SK-N-SH treated with all-trans-retinoic acid at 6 μM for 48 hours (cell line): Measurements from ENCODE around the gene ABHD4.

Source experiments
- ATAC-seq: fragments of 200-7000 bp; cut with Tn5 transposase; 3 replicates; pipeline ENCODE4 v1.9.1; 2020; ENCODE audit warnings: mild to moderate bottlenecking, moderate library complexity
- ARNTL ChIP-seq: fragments of 450-650 bp; formaldehyde crosslinking; IDR thresholded peaks from 2 replicates; pipeline ENCODE4 v1.5.0; 2020; ENCODE audit warnings: low read depth, mild to moderate bottlenecking, moderate library complexity, borderline replicate concordance
- BACH2 ChIP-seq: fragments of 250-450 bp; sonication (Bioruptor Pico); IDR thresholded peaks from 2 replicates; pipeline ENCODE4 v1.9.0; 2021; ENCODE audit warnings: mild to moderate bottlenecking, borderline replicate concordance
- CREB5 ChIP-seq: fragments of 250-450 bp; sonication (Bioruptor Pico); IDR thresholded peaks from 2 replicates; pipeline ENCODE4 v1.5.1; 2020; ENCODE audit warnings: low read depth, mild to moderate bottlenecking, moderate library complexity
- CSDC2 ChIP-seq: fragments of 250-450 bp; sonication (Bioruptor Pico); IDR thresholded peaks from 2 replicates; pipeline ENCODE4 v1.5.0; 2020; ENCODE audit warnings: mild to moderate bottlenecking, moderate library complexity
- CSRNP3 ChIP-seq: fragments of 250-450 bp; sonication (Bioruptor Pico); IDR thresholded peaks from 2 replicates; pipeline ENCODE4 v1.5.1; 2021; ENCODE audit warnings: mild to moderate bottlenecking, moderate library complexity
- ESRRG ChIP-seq: fragments of 250-450 bp; sonication (Bioruptor Pico); IDR thresholded peaks from 2 replicates; pipeline ENCODE4 v1.6.1; 2021; ENCODE audit warnings: mild to moderate bottlenecking
- GLIS3 ChIP-seq: fragments of 250-450 bp; sonication (Bioruptor Pico); IDR thresholded peaks from 2 replicates; pipeline ENCODE4 v1.5.0; 2020; ENCODE audit warnings: mild to moderate bottlenecking, moderate library complexity
- ISL1 ChIP-seq: fragments of 250-450 bp; sonication (Bioruptor Pico); IDR thresholded peaks from 2 replicates; pipeline ENCODE4 v2.1.2; 2022; ENCODE audit warnings: mild to moderate bottlenecking, moderate library complexity
- OSR1 ChIP-seq: fragments of 250-450 bp; sonication (Bioruptor Pico); IDR thresholded peaks from 2 replicates; pipeline ENCODE4 v1.8.0; 2022; ENCODE audit warnings: moderate library complexity, mild to moderate bottlenecking, inconsistent platforms
- PATZ1 ChIP-seq: fragments of 250-450 bp; sonication (Bioruptor Pico); IDR thresholded peaks from 2 replicates; pipeline ENCODE4 v1.8.0; 2020; ENCODE audit warnings: mild to moderate bottlenecking, moderate library complexity, borderline replicate concordance
- POU6F1 ChIP-seq: fragments of 250-450 bp; sonication (Bioruptor Pico); IDR thresholded peaks from 2 replicates; pipeline ENCODE4 v1.8.0; 2021; ENCODE audit warnings: low read depth, mild to moderate bottlenecking, moderate library complexity, borderline replicate concordance
- PPARA ChIP-seq: fragments of 250-450 bp; sonication (Bioruptor Pico); IDR thresholded peaks from 2 replicates; pipeline ENCODE4 v1.5.0; 2020; ENCODE audit warnings: mild to moderate bottlenecking, borderline replicate concordance
- RARB ChIP-seq: fragments of 250-450 bp; sonication (Bioruptor Pico); IDR thresholded peaks from 2 replicates; pipeline ENCODE4 v1.8.0; 2021; ENCODE audit warnings: mild to moderate bottlenecking, moderate library complexity
- SNAI2 ChIP-seq: fragments of 250-450 bp; sonication (Bioruptor Pico); IDR thresholded peaks from 2 replicates; pipeline ENCODE4 v1.5.0; 2020; ENCODE audit warnings: mild to moderate bottlenecking, moderate library complexity
- TCF4 ChIP-seq: fragments of 250-450 bp; sonication (Bioruptor Pico); IDR thresholded peaks from 2 replicates; pipeline ENCODE4 v1.8.0; 2021; ENCODE audit warnings: mild to moderate bottlenecking, moderate library complexity, borderline replicate concordance
- TOX ChIP-seq: fragments of 250-450 bp; sonication (Bioruptor Pico); IDR thresholded peaks from 2 replicates; pipeline ENCODE4 v1.8.0; 2021; ENCODE audit warnings: mild to moderate bottlenecking, moderate library complexity, borderline replicate concordance
- TSHZ2 ChIP-seq: fragments of 250-450 bp; sonication (Bioruptor Pico); IDR thresholded peaks from 2 replicates; pipeline ENCODE4 v1.5.0; 2020; ENCODE audit warnings: mild to moderate bottlenecking, moderate library complexity
- ZC3H10 ChIP-seq: fragments of 250-450 bp; sonication (Bioruptor Pico); IDR thresholded peaks from 2 replicates; pipeline ENCODE4 v1.5.1; 2021; ENCODE audit warnings: mild to moderate bottlenecking, moderate library complexity
- ZFP3 ChIP-seq: fragments of 250-450 bp; sonication (Bioruptor Pico); IDR thresholded peaks from 2 replicates; pipeline ENCODE4 v1.5.0; 2020; ENCODE audit warnings: mild to moderate bottlenecking, moderate library complexity
- ZFP30 ChIP-seq: fragments of 450-650 bp; formaldehyde crosslinking; IDR thresholded peaks from 2 replicates; pipeline ENCODE4 v1.5.0; 2022; ENCODE audit warnings: mild to moderate bottlenecking, moderate library complexity
- ZNF565 ChIP-seq: fragments of 450-650 bp; formaldehyde crosslinking; conservative IDR thresholded peaks from 2 replicates; pipeline ENCODE4 v1.5.0; 2020; ENCODE audit warnings: low read depth, mild to moderate bottlenecking, moderate library complexity
- ZNF70 ChIP-seq: fragments of 450-650 bp; formaldehyde crosslinking; IDR thresholded peaks from 2 replicates; pipeline ENCODE4 v1.5.0; 2020; ENCODE audit warnings: mild to moderate bottlenecking, moderate library complexity
- ZNF8 ChIP-seq: fragments of 450-650 bp; formaldehyde crosslinking; IDR thresholded peaks from 2 replicates; pipeline ENCODE4 v1.5.0; 2020; ENCODE audit warnings: mild to moderate bottlenecking, moderate library complexity

Gene ABHD4

GRCh38 chr14:22561366-22561660, 36.8 kb upstream of the ABHD4 start:
- no peak for TF ChIP-seq TCF4 (CRISPR knock-in tag)
- TF ChIP-seq ESRRG (CRISPR knock-in tag), result no peak
- TF ChIP-seq TSHZ2 (CRISPR knock-in tag), result no peak
- no peak for TF ChIP-seq OSR1
- no peak for TF ChIP-seq ZNF565 (CRISPR knock-in tag)
- no peak for TF ChIP-seq PPARA
- no peak for TF ChIP-seq CSRNP3 (CRISPR knock-in tag)
- TF ChIP-seq POU6F1 (CRISPR knock-in tag), result no peak
- no peak for TF ChIP-seq ARNTL
- no peak for TF ChIP-seq BACH2 (CRISPR knock-in tag)
- TF ChIP-seq CREB5 (CRISPR knock-in tag), result no peak
- TF ChIP-seq TOX (CRISPR knock-in tag), result no peak
- TF ChIP-seq GLIS3 (CRISPR knock-in tag), result no peak
- TF ChIP-seq ZFP30 (CRISPR knock-in tag), result no peak
- TF ChIP-seq RARB (CRISPR knock-in tag), result no peak
- no peak for TF ChIP-seq CSDC2 (CRISPR knock-in tag)
- no peak for TF ChIP-seq ZNF70 (CRISPR knock-in tag)
- TF ChIP-seq ZFP3 (CRISPR knock-in tag), result no peak
- no peak for ATAC-seq

- TF ChIP-seq RARB (CRISPR knock-in tag), result no peak
- no peak for TF ChIP-seq TOX (CRISPR knock-in tag)
- no peak for TF ChIP-seq ZC3H10 (CRISPR knock-in tag)
- TF ChIP-seq ISL1 (CRISPR knock-in tag), result no peak
- no peak for TF ChIP-seq TCF4 (CRISPR knock-in tag)
- TF ChIP-seq TSHZ2 (CRISPR knock-in tag), result no peak
- TF ChIP-seq CREB5 (CRISPR knock-in tag), result no peak
- no peak for TF ChIP-seq PATZ1 (CRISPR knock-in tag)
- no peak for TF ChIP-seq ESRRG (CRISPR knock-in tag)
- TF ChIP-seq ZNF8 (CRISPR knock-in tag), result no peak
- TF ChIP-seq ZNF70 (CRISPR knock-in tag), result no peak
- TF ChIP-seq SNAI2, result no peak
- TF ChIP-seq PPARA, result no peak
- TF ChIP-seq ZNF565 (CRISPR knock-in tag), result no peak
- no peak for TF ChIP-seq OSR1
- no peak for TF ChIP-seq ZFP30 (CRISPR knock-in tag)
- no peak for ATAC-seq
These were observed 36.2 kb upstream of the ABHD4 start for GRCh38 chr14:22561661-22562579.
